T-helper 1 cell (primary cell): ENCODE results near the gene NEFH.

Experiments
- DNase-seq, 5 donors: peaks; one replicate each; pipeline ENCODE4 v3.0.0-alpha.2; 2012 to 2020

The NEFH gene

DNA sequence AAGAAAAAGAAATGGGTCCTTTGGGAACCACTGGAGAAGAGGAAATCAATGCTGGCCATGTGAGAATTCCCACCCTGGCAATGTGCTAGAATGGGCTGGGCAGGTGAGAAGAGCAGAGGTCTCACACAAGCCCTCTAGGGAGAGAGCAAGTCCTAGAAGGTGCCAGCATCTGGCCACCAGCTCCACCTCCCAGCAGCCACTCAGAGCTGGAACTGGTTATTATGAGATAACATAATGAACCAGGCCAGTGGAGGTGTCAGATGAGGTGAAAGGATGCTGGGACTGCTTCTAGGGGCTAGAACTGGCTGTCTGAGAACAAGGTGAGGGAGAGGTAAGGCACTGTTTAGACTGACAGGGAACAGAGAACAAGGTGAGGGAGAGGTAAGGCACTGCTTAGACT is 29.3 kb downstream of the NEFH start:
- DNase-seq = no peak

DNA sequence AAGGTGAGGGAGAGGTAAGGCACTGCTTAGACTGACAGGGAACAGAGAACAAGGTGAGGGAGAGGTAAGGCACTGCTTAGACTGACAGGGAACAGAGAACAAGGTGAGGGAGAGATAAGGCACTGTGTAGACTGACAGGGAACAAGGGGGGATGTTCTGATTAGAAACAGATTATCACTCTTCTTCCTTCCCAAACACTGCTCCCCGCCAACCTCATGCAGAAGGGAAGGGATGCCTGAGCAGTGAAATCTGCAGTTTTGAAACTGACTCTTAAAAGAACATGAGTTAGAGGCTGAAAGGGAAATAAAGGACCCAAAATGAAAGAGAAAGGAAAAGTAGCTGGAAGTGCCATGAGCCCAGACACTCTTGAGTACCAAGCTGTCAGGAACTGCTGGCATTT is 29.8 kb downstream of the NEFH start:
- DNase-seq = no peak

DNA sequence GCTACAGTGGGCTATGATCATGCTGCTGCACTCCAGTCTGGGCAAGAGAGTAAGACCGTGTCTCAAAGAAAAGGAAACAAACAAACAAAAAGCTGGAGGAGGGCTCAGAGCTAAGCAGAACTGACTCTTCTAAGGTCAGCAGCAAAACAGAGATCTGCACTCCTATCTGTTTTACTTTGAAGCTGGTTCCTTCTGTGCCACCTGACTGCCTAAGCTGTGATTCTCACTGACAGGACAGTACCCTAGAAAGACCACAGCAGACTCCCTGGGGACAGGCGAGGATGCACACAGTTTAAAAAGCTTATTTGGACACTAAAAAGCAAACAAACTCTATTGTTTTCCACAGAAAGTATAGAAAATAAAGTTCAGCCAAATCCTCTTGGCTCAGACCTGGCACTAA is 30.5 kb downstream of the NEFH start:
- no peak for DNase-seq

DNA sequence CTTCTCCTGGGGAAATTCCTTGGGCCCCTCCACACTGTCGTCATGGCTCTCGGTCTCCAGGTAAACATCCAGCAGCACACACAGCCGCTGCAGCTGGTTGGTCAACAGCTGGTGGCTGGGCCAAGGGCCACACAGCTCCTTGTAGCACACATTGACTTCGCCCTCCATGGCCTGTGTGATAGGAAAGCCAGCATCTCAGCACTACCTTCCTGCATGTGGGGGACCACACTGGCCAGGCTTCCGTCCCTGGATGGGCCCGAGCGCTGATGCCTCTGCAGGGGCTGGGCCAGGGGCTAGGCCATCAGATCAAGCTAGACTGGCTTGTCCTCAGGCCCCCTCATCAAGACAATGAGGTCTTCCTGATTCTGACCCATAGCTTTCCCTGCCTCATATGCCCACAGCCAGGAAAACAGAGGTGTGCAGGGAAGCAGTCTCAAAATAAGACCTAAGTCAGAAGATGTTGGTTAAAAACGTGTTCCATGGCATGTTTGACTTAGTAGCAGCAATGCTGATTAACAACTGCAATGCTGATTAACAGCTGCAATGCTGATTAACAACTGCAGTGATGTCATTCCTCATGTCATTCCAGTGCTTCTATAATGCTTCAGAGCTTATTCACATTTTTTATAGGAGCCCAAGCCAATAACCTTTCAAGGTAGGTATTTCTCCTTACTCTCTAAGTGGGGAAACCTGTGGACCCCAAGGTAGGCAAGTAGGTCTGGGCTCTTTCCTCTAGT is 31.3 kb downstream of the NEFH start:
- no peak for DNase-seq

DNA sequence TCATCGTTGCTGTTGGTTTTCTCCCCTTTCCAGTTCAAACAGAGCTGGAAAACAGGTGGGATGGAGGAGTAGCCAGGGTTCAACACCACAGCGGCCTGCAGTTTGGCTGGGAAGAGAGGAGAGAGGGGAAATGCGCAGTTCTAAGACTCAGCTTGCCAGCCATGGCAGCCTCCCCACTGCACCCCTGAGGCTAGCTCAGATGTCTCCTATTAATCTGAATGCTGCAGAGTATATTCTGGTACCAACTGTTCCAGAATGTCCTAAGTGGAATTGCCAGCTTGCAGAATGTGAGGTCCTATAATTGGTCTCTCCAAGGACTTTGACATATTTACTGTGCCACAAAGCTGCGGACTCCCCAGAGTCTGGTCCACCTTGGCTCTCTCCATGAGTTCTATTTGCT is 32.0 kb downstream of the NEFH start:
- no peak for DNase-seq

DNA sequence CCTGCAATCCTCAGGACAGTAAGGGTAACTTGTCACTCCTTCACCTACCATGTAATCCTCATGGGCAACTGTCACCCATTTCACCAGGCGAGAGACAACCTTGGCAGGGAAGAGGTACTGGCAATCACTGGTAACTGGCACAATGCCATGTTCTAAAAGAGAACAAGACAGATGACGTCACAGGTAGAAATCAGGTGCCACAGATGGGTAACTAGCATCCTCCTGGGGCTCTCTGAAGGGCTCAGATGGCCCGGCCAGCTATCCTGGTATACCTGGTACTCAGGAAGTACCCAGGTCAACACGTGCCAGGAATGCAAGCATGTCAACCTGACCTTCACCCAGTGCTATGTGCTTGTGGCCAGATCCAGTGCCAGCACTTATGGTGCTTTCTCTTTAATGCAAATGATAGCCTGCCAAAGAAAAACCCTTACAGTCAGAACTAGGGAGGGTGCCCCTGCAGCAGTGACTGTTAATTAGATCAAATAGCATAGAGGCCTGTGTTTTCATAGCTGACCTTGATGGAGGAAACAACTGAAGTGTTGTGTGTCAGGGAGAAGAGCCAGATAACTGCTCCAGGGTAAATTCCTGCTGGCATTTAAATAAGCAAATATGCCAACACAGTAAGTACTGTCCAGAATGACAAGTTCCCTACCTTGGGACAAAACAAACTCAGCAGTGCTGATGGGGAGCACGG is 37.3 kb downstream of the NEFH start:
- no peak for DNase-seq

DNA sequence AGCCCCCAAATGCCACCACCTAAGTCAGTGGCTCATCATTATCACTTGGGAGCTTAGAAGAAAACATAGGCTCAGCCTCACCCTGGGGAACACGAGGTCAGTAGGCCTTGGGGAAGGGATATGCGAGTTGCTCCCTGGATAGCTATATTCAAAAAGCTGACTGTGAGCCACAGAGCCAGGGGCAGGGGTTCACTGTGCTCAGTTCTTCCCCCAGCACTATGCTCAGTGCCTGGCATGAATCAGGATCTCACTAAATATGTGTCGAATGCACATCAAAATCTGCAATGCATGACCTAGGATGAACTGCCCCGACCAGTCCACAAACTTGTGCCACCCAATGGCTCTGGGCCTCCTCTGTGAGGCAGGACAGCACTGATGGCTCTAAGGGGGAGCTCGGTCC is 38.4 kb downstream of the NEFH start:
- DNase-seq = no peak

DNA sequence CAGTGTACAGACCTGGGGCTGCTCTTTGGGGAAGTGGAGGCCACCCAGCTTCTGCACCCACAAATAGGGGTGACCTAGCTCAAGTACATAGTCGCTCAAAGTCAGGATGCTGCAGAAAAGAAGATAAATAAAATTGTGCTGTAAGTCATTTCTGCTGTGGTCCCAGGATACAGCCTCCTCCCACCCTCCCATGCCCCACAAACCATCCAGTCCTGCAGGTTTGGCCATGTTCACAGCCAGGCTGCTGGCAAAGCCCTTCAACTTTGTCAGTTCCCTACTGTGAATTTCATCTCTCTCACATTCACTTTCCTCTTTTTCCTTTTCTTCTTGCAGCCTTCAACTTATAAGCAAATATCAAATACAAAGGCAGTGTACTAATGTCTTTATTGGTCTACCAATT is 40.0 kb downstream of the NEFH start:
- DNase-seq = no peak

DNA sequence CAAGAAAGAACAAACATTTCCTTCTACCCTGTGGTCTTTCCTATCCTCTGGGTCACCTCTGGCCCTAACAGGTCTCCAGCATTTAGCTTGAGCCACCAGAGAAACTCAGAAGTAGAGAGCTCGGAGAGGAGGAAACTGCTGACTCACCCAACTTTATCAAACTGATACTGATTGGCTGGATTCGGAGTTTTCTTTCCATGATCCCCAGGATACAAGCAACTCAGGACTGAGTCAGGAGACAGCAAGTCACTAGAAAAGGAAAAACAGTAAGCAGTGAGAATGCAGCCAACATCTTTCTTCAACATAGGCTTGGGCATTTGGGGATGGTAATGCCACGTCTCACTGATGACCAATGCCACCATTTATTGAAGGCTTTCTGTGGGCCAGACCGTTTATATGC is 40.8 kb downstream of the NEFH start:
- DNase-seq = no peak

DNA sequence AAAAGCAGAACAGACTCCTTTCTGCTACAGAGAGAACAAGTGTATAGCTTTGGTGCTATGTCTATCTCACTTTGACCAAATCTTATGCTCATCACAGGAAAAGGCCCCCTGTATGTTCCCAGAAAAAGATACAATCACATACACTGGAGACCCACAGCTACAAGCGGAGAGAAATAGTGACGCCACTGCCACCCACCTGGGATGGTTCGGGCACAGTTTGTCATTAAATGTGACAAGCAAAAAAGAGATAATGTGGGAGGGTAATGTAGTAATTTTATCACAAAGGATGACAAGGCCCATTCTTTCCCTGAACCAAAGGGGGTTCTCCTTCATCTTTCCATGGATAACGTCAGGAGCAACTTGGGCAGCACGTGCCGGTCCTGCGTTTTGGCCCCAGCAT is 41.5 kb downstream of the NEFH start:
- no peak for DNase-seq

DNA sequence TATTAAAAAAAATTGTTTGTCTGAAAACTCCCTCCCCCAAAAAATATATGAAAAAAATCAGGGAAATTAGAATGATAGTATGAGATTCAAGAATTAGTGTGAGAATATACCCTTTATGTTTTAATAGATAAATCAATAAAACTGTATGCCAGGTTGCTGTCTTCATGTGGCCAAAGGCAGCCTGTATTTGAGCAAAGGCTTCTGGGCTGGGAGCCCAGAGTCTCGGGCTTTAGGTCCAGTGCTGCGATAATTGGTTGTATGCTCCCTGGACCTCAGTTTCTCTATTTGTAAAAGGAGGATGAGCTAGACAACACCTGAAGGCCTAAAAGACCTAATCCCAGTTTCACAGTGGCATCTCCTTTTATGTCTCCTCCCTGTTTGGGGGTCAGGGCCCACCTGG is 43.7 kb downstream of the NEFH start:
- DNase-seq = no peak

DNA sequence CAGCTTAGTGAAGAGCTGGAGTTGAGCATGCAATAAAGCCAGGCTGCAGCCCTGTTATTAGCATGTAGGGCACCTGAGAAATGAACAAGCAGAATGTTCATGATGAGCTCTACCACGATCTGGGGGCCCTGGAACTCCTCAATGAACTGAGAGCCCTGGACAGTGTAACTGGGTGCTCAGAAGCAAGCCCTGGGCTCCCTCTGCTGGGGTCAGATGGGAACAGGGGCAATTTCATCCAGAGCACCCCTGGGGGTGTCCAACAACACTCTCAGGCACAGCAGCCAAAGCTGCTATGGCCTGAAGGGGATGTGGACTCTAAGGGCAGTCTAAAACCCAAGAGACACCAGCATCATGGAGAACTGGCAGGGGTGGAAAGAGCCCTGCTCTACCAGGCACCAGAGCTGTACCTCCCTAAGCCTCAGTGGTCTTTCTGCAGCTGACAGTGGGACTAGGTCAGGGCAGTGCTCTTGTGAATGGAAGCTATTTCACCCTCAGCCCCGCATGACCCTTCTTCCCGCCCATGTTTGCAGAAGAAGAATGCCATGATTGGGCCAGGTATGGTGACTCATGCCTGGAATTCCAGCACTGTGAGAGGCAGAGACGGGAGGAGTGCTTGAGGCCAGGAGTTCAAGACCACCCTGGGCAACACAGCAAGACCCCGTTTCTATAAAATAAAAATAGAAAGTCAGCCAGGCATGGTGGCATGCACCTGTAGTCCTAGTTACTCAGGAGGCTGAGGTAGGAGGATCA is 44.6 kb downstream of the NEFH start:
- peak in 1 of 5 donors; percentile 3 for DNase-seq

DNA sequence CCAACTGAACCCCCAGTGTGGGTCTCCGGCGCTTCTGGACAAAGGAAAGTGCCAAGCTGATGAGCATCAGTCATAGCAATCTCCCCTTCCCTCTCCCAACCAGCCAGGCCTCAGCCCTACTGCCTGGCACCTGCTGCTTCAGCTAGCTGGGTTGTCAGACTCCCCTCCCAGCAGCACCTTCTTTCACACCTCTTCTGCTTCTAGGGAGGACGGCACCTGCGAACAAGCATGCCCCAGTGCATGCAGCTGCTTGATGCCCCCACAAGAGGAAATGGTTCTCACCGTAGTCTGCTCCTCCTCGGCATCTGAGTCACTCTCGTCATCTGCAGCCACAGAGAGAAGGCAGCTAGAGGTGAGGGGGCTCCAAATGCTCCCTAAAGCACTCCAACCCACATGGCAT is 48.1 kb downstream of the NEFH start:
- DNase-seq = no peak

DNA sequence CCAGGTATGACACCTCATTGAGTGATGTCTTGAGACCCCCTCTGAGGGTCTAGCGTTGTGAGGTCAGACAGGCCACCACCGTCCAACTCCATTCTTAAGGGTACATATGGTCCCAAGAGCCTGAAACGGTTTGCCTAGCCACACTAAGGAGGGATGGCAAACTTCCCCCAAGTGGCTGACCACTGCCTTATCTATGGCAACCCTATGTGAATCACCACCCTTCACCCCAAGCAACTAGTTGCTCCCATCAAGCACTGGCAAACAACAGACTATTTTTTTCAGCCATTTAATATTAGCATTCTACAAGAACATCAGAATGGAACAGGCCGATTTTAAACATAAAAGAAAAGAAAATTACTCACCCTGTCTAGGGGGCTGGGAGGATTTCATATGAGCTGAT is 50.7 kb downstream of the NEFH start:
- DNase-seq = no peak

DNA sequence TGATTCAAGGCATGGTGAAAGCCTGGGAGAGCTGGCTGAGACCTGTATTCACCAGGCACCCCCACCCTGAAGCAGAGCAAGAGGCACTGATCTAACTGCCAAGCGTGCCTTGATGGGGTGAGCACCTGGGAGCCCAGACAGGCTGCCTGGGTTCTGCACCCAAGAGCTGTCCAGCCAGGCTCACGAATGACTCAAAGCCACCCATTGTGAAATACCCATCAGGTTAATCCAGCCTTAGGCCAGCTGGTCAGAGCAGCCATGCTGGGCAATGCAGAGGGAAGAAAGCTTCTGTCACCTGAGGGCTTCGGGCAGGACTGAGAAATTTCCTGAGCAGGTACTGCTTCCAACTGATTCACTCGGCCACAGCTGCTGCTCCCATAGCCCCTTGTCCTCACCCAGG is 51.4 kb downstream of the NEFH start:
- DNase-seq = no peak

DNA sequence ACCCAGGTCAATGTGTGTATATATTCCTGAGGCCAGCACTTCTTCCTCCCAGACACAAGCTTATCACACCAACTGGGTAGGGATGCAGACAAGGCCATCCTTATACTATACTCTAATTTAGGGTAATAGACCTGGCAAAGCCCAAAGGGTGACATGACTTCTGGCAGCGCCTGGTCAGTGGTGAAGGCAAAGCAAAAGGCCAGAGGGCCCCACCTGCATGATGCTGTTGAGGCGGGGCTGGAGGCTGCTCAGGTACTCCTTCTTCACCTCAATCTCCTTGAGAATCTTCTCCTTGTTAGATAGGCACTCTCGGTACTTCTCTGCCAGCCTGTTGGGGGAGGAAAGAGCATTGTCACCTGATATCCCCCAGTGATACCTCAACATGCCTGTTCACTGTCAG is 56.4 kb downstream of the NEFH start:
- DNase-seq = no peak

DNA sequence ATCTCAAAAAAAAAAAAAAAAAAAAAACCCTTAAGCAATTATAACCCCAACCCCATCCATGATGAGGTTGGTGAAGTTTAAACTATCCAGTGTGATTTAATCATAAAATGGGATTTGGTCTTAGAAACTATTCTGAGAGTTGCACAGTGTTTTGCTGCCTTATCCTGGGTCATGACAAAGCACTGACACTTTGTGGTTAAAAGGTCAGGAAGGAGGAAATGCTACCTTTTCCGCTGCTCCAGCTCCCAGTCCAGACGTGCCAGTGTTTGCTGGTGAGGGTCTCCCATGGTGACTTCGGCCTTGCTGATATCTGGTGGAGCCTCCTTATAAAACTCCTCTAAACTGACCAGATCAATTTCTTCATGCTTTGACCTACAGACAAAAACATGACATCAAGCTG is 59.1 kb downstream of the NEFH start:
- DNase-seq = no peak
